ENCODE data around the gene BEST1. TPM values are rescaled to one million over a fixed set of nuclear protein-coding genes. Genes with fewer than 3 reads are reported as not detected.
"Not testable (repeated sequence)": the region's sequence is repeated elsewhere in the genome, so short reads cannot be mapped to it uniquely, and the experiment has no call there.

BEST1 gene
- polyA plus RNA-seq, 6 donors from 2014 or later: 1.4 to 3.3 (median 2.6) TPM

GRCh38 chr11:61957021-61957770 lies 7.0 kb downstream of the BEST1 start:
- H3K4me1 Mint-ChIP-seq: peaks cover 24 to 47% (median 43%) of the 10 kb centered on the region in 3 donors
- peaks cover 0 to 12% (median 9%) of the 10 kb centered on the region in 3 donors for H3K27me3 Mint-ChIP-seq
- no peak for ATAC-seq (ENCODE audit: low read depth in 2 of 2)
- no peak for DNase-seq
- H3K27ac Mint-ChIP-seq: peak overlapping the region in 1 of 6 donors; percentile 79
- H3K9me3 Mint-ChIP-seq: no peaks in the 10 kb centered on the region
- no peaks in the 10 kb centered on the region for H3K36me3 Mint-ChIP-seq
- no peak overlapping the region for H3K4me3 Mint-ChIP-seq

DNA sequence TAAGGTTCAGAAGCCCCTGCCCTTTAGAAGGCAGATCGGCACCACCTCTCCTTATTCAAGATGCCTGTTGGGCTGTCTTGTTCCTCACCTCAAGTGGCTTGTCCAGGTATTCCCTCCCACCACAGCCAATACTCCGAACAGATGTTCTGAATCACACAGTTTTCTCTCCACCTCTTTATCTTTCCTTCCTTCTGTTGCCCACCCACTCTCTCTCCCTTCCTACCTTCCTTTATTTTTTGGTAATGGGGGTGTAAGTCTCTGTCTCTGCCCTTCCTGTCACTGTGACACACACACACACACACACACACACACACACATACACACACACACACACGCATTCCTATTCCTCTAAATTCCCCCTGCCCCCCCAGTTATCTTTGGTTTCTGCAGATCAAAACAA lies 8.4 kb downstream of the BEST1 start:
- Mint-ChIP-seq H3K27me3 (peaks cover 0 to 12% (median 9%) of the 10 kb centered on the region in 3 donors), H3K27ac (peak overlapping the region in 3 of 6 donors; percentile 20 to 83 (median 66)), H3K4me3 (no peak overlapping the region), H3K9me3 (no peaks in the 10 kb centered on the region), H3K4me1 (peaks cover 35 to 61% (median 53%) of the 10 kb centered on the region in 3 donors), H3K36me3 (no peaks in the 10 kb centered on the region)
- no peak for ATAC-seq (ENCODE audit: low read depth in 2 of 2)
- DNase-seq: no peak

GRCh38 chr11:61959114-61959513 lies 9.0 kb downstream of the BEST1 start:
- H3K27ac Mint-ChIP-seq: peak overlapping the region in 4 of 6 donors; percentile 2 to 70 (median 35)
- ATAC-seq (ENCODE audit: low read depth in 2 of 2) (no peak), DNase-seq (no peak)
- H3K9me3 Mint-ChIP-seq: no peaks in the 10 kb centered on the region
- peaks cover 0 to 12% (median 6%) of the 10 kb centered on the region in 3 donors for H3K27me3 Mint-ChIP-seq
- H3K4me3 Mint-ChIP-seq: peak overlapping the region in 2 of 8 donors; percentile 13 to 69
- peaks cover 40 to 65% (median 59%) of the 10 kb centered on the region in 3 donors for H3K4me1 Mint-ChIP-seq
- H3K36me3 Mint-ChIP-seq: peaks cover 0 to under 1% of the 10 kb centered on the region in 2 donors

GRCh38 chr11:61959678-61960077 lies 9.5 kb downstream of the BEST1 start:
- Mint-ChIP-seq H3K4me1 (peaks cover 42 to 65% (median 62%) of the 10 kb centered on the region in 3 donors), H3K4me3 (no peak overlapping the region), H3K9me3 (no peaks in the 10 kb centered on the region), H3K36me3 (peaks cover 1 to 7% of the 10 kb centered on the region in 2 donors), H3K27ac (peak overlapping the region in 2 of 6 donors; percentile 30 to 66), H3K27me3 (peaks cover 0 to 8% (median under 1%) of the 10 kb centered on the region in 3 donors)
- ATAC-seq (ENCODE audit: low read depth in 2 of 2) (no peak), DNase-seq (no peak)

GRCh38 chr11:61960532-61960931 lies 10.4 kb downstream of the BEST1 start:
- no peak for DNase-seq
- Mint-ChIP-seq H3K9me3 (no peaks in the 10 kb centered on the region), H3K36me3 (peaks cover 9 to 14% of the 10 kb centered on the region in 2 donors), H3K4me1 (peaks cover 45 to 69% (median 63%) of the 10 kb centered on the region in 3 donors), H3K27ac (peak overlapping the region in 2 of 6 donors; percentile 38 to 42), H3K4me3 (peak overlapping the region in 1 of 8 donors; percentile 50), H3K27me3 (no peaks in the 10 kb centered on the region)
- ATAC-seq (ENCODE audit: low read depth in 2 of 2): no peak

DNA sequence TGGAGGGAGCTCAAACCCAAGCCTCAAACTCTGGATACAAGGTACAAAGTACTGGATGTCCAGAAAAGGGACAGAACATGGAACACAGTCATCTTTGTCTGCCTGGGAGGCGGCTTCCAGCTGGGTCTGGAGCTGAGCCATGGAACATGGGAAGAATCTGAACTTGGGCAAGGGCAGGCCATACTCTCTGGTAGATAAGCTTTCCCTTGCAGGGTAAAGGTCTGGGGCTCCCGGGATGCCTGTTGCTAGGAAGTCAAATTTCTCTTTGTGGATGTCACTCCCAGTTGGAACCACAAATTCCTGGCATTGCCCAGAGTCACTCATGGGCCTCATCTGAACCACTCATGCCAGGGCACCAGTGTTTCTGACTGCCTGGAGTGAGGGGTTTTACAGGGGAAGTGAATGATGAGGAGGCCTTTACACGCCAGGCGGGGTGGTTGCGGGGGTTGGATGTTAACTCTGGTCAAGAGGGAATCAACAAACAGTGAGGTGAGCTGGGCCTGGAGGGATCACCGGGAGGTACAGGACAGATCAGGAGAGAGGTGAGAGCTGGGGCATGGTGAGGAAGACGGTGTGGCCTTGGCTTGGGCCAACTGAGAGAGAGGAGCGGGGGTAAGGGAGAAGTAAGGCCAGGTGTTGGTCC lies 11.5 kb downstream of the BEST1 start:
- no peak for ATAC-seq (ENCODE audit: low read depth in 2 of 2)
- no peak for DNase-seq
- Mint-ChIP-seq H3K36me3 (peaks cover 9 to 18% of the 10 kb centered on the region in 2 donors), H3K4me1 (peaks cover 39 to 73% (median 55%) of the 10 kb centered on the region in 3 donors), H3K9me3 (no peaks in the 10 kb centered on the region), H3K27ac (peak overlapping the region in 5 of 6 donors; percentile 95 to 99 (median 98)), H3K27me3 (no peaks in the 10 kb centered on the region), H3K4me3 (peak overlapping the region in 3 of 8 donors; percentile 39 to 50 (median 42))

GRCh38 chr11:61962213-61963015 lies 12.3 kb downstream of the BEST1 start:
- H3K36me3 Mint-ChIP-seq: peaks cover 9 to 18% of the 10 kb centered on the region in 2 donors

DNA sequence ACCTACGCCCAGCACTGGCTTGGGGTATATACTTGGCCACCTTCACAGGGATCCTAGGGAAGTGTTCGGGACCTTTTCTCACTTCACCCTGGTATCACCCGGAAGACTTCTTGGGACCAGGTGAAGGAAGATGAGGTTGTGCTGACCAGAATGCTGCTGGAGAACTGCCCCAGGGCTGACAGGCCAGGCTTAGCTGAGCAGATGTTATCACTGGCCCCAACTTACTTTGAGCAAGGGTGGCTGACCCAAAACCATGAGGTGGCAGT lies 12.8 kb downstream of the BEST1 start:
- no peak for DNase-seq
- Mint-ChIP-seq H3K9me3 (peaks cover 0 to 1% (median 0%) of the 10 kb centered on the region in 7 donors), H3K4me3 (peak overlapping the region; percentile 74 to 98 (median 86)), H3K27me3 (no peaks in the 10 kb centered on the region), H3K27ac (peak overlapping the region; percentile 95 to 99 (median 98)), H3K4me1 (peaks cover 41 to 73% (median 59%) of the 10 kb centered on the region in 3 donors), H3K36me3 (peaks cover 9 to 18% of the 10 kb centered on the region in 2 donors)
- ATAC-seq (ENCODE audit: low read depth in 2 of 2): no peak

More at GRCh38 chr11:61962213-61963015, 12.3 kb downstream of the BEST1 start:
- peaks cover 39 to 73% (median 55%) of the 10 kb centered on the region in 3 donors for H3K4me1 Mint-ChIP-seq
- peaks cover 0 to 1% (median 0%) of the 10 kb centered on the region in 7 donors for H3K9me3 Mint-ChIP-seq
- peak; percentile 11 for DNase-seq
- peak overlapping the region; percentile 74 to 98 (median 86) for H3K4me3 Mint-ChIP-seq
- H3K27me3 Mint-ChIP-seq: no peaks in the 10 kb centered on the region
- no peak for ATAC-seq (ENCODE audit: low read depth in 2 of 2)
- peak overlapping the region; percentile 95 to 99 (median 98) for H3K27ac Mint-ChIP-seq

DNA sequence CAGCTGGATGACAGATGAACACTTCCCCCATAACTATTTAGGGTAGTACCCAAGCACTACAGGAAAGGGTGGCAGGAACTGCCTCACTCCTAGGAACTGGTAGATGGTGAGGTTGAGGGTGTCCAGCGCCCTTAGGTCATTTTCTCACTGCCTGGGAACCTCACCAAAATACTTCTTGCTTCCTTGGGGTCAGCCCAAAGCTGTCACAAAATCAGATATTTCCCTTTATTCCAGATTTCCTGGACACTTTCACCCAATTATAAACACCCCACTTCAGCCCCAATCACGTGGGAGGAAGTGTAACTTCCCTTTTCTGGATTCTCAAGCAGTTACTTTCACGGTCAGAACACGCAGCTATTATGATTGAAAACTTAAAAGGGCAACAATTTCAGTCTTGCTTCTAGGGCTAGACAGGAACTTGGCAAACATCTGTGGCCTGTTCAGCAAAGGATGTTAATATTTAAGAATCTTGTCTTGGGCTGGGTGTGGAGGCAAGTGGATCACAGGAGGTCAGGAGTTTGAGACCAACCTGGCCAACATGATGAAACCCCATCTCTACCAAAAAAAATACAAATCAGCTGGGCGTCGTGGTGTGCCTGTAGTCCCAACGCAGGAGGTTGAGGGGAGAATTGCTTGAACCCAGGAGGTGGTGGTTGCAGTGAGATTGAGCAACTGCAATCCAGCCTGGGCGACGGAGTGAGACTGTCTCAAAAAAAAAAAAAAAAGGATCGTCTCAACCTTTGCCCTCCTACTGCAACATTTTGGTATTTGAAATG lies 13.3 kb downstream of the BEST1 start:
- H3K27ac Mint-ChIP-seq: peak overlapping the region; percentile 95 to 99 (median 98)
- H3K9me3 Mint-ChIP-seq: peaks cover 0 to 1% (median 0%) of the 10 kb centered on the region in 7 donors
- DNase-seq (peak; percentile 85), ATAC-seq (ENCODE audit: low read depth in 2 of 2) (peak; percentile 50 to 53)
- H3K36me3 Mint-ChIP-seq: peaks cover 9 to 18% of the 10 kb centered on the region in 2 donors
- peaks cover 46 to 78% (median 64%) of the 10 kb centered on the region in 3 donors for H3K4me1 Mint-ChIP-seq
- H3K27me3 Mint-ChIP-seq: no peaks in the 10 kb centered on the region
- H3K4me3 Mint-ChIP-seq: peak overlapping the region; percentile 74 to 98 (median 86)

DNA sequence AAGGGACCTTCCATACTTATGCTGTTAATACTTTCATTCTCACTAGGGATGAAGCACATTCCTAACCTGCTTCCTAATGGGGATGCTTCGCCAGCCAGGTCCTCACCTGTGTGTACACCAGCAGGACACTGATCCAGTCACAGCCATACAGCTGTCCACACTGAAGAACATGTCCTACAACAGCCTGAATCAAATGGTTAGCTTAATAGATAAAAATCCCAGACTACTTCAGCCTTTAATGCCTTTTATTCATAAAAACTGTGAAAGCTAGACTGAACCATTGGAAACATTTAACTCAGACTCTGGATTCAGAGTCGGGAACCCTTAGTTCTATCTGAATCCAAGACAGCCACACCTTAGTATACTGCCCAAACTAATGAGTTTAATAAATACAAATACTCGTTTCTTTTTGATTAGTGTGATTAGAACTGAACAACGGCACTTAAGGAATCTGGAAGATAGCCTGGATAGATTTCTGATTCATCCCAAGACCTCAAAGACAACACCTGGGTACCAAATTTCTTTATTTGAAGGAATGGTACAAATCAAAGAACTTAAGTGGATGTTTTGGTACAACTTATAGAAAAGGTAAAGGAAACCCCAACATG lies 14.0 kb downstream of the BEST1 start:
- Mint-ChIP-seq H3K9me3 (peaks cover 0 to 1% (median 0%) of the 10 kb centered on the region in 7 donors), H3K4me3 (peak overlapping the region; percentile 53 to 98 (median 86)), H3K36me3 (peaks cover 9 to 18% of the 10 kb centered on the region in 2 donors), H3K27me3 (no peaks in the 10 kb centered on the region), H3K27ac (peak overlapping the region; percentile 95 to 99 (median 98)), H3K4me1 (peaks cover 48 to 76% (median 69%) of the 10 kb centered on the region in 3 donors)
- ATAC-seq (ENCODE audit: low read depth in 2 of 2) (no peak), DNase-seq (no peak)

- peaks cover 9 to 18% of the 10 kb centered on the region in 2 donors for H3K36me3 Mint-ChIP-seq
- H3K9me3 Mint-ChIP-seq; H3K27me3 Mint-ChIP-seq; DNase-seq; ATAC-seq (ENCODE audit: low read depth in 2 of 2): not testable (repeated sequence)
- peak overlapping the region; percentile 94 to 99 (median 98) for H3K27ac Mint-ChIP-seq
- H3K4me1 Mint-ChIP-seq: peaks cover 46 to 79% (median 69%) of the 10 kb centered on the region in 3 donors
- H3K4me3 Mint-ChIP-seq: peak overlapping the region; percentile 80 to 98 (median 92)
These were observed 14.6 kb downstream of the BEST1 start for GRCh38 chr11:61964666-61965271.

DNA sequence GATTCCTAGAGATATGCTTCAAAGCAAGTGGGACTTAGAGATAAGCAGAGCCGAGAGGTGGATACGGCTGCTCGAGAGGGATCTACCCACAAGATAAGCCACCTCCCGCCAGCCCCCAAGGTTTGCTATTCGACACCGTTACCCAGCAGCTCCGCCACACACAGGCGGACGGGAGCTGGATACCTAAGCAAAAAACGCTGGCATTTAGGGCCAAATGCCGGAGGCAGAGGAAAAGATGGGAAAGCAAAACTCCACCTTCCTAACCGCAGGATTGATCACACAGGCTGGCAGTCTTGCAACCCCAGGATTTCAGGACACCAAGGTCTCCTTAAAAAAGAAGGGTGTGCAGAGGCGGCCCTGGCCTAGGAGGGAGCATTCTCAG lies 16.6 kb downstream of the BEST1 start:
- Mint-ChIP-seq H3K9me3 (peaks cover 0 to 1% (median 0%) of the 10 kb centered on the region in 7 donors), H3K36me3 (peaks cover 9 to 18% of the 10 kb centered on the region in 2 donors), H3K4me3 (peak overlapping the region; percentile 80 to 98 (median 92)), H3K4me1 (peaks cover 59 to 78% (median 70%) of the 10 kb centered on the region in 3 donors), H3K27ac (peak overlapping the region; percentile 94 to 99 (median 96)), H3K27me3 (no peaks in the 10 kb centered on the region)
- ATAC-seq (ENCODE audit: low read depth in 2 of 2) (no peak), DNase-seq (no peak)

Data from naive B cell (primary cell).